ENCODE results near the gene LRWD1. TPM values are rescaled to one million over a fixed set of nuclear protein-coding genes. Genes with fewer than 3 reads are reported as not detected.

The LRWD1 gene
- polyA plus RNA-seq (ENCODE audit: insufficient read length in 3 of 3), result 10 to 100 TPM; 15.5 to 17.5 (median 16.7) TPM

DNA sequence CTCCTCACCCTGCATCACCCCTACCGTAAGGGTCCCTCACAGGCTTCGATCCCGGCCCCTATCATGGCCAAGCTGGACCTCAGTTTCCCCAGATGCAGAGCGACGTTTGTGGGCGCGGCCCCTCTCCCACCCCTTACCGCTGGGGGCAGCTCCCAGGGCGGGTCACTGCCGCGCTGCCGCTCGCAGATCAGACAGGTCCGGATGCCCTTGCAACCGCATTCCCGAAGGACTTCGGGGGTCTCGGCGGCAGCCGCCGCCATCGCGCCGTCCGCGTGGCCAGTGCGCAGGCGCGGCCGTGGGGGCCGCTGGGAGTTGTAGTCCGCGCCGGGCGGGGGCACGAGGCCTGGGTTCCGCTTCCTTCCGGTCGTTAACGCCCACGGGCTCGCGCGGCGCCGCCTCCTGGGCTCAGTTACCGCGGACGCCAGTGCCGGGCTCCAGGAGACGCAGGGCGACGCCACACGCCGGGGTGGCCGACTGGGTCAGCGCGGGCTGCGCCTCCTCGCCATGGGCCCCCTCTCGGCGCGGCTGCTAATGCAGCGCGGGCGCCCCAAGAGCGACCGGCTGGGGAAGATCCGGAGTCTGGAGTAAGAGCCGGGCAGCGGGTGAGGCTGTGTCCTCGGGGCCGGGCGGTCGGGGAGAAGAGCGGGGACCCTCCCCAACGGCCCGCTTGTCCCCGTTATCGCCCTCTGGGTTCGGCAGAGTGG, at the start of gene LRWD1, which contains the start of gene ALKBH4:
Gene LRWD1 (plus strand): TSS at position 408 of the 704 bp plus-strand sequence. CDS start 97 bp downstream, at position 505.
Gene ALKBH4 (minus strand): TSS at position 287 of the 704 bp plus-strand sequence. CDS start 27 bp downstream, at position 260.
- DNase-seq (ENCODE audit: low read depth in 3 of 3, low spot score in 2 of 3), result peak; percentile 50 to 86 (median 78)

DNA sequence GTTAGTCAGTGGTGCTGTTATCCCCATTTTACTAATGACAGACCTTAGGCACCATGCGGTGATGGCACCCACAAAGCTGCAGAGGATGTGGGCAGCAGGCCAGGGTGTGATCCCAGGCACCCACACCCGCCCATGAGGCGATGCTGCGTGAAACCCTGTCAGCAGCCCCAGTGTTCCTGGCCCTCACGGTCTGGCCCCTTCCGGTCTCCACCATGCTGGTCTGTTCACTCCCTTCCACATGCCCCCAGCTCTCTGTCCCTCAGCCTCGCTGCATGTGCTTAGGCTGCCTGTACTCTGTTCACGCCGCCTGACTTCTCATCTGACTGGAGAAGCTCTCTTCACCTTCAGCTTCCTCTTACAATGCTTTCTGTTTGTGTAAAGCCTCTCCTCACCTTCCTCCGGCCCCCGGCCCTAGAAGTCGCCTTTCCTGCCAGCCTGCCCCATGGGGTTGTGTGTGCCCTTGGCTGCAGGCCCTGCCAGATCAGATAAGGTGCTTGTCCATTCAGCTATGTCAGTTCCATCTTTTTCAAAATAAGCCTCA, 49.0 kb upstream of the LRWD1 start:
- no peak for DNase-seq (ENCODE audit: low read depth in 3 of 3, low spot score in 2 of 3)

DNA sequence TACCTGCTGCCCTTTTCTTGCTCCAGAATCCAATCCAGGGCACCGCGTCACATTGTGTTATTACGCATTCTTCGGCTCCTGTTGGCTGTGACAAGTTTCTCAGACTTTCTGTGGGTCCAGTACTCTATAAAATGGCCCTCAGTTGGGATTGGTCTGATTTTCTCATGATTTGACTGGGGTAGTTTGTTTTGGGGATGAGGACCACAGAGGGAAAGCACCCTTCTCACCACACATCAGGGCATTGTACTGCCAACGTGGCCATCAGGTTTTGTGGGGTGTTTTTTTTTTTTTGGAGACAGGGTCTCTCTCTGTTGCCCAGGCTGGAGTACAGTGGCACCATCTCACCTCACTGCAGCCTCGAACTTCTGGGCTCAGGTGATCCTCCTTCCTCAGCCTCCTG, 48.4 kb upstream of the LRWD1 start:
- DNase-seq (ENCODE audit: low read depth in 3 of 3, low spot score in 2 of 3), result no peak

DNA sequence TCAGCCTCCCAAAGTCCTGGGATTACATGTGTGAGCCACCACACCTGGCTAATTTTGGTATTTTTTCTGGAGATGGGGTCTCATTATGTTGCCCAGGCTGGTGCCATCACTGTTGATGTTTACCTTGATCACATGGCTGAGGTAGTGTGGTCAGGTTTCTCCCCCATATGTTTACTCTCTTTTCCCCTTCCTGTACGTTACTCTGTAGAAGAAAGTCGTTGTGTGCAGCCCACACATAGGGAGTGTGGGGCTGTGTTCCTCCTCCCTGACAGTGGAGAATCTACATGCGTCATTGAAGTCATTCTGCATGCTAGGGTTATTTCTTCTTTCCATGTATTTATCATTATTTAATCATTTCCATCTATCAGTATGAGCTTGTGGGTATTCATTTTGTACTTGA, 47.7 kb upstream of the LRWD1 start:
- DNase-seq (ENCODE audit: low read depth in 3 of 3, low spot score in 2 of 3), result no peak

DNA sequence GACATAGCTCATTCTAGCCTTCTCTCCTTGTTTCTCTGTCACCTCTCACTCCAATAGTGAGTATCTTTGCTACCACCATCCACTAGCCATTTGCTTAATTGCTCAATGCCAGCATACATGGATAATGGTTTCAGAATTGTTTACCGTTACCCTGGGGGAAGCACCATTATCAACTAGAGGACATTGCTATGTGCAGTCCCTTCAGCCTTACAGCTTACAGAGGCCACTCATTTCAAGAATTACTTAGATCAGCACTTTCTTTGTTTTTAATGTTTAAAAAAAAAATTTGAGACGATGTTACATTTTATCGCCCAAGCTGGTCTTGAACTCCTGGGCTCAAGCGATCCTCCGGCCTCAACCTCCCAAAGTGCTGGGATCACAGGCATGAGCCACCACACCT, 46.2 kb upstream of the LRWD1 start:
- DNase-seq (ENCODE audit: low read depth in 3 of 3, low spot score in 2 of 3), result no peak

DNA sequence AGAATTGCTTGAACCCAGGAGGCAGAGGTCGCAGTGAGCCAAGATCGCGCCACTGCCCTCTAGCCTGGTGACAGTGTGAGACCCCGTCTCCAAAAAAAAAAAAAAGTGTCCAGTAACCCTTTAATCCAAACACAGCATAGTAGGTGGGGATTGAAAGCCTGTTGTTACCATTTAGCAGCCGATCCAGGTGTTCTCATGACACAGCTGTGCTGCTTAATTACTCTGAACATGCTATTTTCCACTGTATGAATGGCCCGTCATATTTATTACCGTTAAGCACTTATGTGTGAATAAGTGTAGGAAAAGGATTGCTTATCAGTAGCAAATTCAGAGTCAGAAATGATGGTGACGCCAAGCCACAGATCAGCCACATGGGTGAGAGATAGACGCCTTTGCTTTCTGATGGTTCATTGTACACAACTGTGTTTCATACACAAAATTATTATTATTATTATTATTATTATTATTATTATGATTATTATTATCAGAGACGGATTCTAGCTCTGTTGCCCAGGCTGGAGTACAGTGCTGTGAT, 43.0 kb upstream of the LRWD1 start:
- DNase-seq (ENCODE audit: low read depth in 3 of 3, low spot score in 2 of 3), result no peak

DNA sequence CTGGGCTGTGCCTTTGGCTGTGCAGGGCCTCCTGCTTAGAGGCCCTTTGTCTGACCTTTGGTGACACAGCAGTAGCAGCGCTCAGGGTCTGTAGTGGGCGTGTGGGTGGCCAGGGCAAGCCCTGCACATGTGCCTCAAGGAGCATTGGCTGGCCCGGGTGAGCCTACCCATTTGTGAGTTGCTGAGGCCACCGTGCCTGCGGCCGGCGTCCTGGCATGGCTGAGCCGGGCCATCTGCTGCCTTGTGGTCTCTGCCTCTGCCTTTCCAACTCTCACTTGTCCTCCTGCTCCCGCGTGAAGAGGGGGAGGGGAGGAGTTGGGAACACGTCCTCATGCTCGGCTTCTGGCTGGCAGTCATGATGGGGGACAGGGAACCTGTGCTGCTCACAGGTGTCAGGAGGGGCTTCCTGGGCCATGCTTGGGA, 40.6 kb upstream of the LRWD1 start:
- no peak for DNase-seq (ENCODE audit: low read depth in 3 of 3, low spot score in 2 of 3)

DNA sequence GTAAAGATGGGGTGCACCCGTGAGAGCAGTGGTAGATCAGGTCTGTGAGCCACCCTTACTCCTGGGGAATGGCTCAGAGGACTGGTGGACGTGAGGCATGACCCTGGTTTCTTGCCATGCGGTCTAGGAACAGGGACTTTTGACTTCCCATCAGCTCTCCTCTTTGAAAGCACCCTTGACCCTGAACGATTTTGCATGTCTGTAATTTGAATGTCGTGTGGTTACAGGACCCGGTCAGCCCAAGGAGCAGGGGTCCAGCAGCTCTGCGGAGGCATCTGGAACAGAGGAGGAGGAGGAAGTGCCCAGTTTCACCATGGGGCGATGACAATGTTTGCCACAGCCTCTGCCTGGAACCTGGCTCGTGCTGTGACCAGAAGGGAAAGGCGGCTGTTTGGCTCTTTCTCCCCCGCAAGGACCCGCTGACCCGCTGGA, 40.0 kb upstream of the LRWD1 start:
- DNase-seq (ENCODE audit: low read depth in 3 of 3, low spot score in 2 of 3), result no peak

DNA sequence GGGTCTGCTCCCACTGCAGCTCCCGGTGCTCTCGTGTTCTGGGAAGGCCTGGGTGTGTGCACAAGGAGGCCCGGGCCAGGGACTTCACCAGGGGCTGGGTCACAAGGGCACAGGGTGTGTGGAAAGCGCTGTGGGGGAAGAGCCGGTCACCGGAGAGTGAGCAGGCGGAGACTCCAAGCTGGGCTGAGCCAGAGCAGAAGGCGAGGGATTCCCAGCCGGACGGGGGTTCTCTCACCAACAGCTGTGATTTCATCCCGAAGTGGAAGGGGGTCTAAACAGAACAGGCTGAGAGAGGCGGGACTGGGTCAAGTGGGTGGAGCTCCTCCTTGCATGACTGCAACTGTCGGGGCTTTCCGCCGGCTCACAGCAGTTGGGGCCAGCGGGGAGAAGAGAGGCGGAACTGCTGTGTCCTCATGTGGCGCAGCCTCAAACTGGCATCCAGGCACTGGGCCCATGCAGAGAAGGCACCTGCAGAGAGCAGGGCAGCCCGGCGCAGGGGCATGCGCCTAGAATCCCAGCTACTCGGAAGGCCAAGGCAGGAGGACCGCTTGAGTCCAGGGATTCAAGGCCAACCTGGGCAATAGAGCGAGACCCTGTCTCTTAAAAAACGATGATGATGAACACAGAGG, 39.0 kb upstream of the LRWD1 start:
- no peak for DNase-seq (ENCODE audit: low read depth in 3 of 3, low spot score in 2 of 3)

DNA sequence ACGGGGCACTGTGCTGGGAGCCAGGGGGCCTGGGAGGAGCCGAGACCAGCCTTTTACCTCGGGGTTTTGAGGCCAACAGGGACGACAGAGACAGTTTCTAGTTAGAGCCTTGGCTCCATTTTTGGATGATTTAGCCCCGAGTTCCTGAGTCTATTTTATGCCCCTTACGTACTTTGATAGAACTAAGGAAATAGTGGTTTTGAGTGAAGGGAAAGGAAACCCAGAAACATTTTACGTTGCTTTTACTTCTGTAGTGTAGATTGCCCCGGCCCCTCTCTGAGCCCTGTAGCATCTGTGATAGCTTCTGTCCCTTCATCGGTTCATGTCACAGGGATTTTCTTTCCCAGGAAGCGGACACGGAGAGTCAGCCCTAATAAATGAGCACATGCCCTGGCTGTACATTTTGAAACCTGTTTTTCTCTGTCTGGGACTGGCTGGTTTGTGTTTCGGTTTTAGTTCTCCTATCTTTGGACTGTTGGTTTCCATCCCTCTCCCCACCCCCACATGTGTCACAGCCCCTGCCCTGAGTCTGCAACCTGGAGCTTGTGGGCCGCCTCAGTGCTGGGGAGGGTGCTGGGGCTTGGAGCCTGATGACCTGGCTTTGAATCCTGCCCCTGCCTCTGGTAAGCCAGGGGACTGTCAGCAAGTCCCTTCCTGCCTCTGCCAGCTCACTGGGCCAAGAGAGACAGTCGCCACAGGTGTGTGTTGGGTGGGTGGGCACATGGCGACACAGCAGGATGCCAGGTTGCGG, 38.3 kb upstream of the LRWD1 start:
- no peak for DNase-seq (ENCODE audit: low read depth in 3 of 3, low spot score in 2 of 3)

DNA sequence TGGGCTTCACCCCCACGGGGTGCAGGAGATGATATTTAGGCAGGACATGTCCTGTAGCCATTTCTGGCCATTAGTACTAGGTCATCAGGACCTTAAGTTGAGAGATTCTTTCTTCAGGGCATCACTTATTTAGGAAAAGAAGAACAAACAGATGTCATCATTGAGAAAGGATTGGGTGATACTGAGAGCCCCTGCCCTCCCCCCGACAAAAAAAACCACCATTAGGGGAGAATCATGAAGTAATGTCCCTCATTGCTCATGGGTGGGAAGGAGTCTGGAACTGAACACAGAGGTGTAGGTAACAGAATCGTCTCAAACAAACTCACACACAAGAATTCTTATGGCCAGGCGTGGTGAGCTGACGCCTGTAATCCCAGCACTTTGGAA, 37.8 kb upstream of the LRWD1 start:
- DNase-seq (ENCODE audit: low read depth in 3 of 3, low spot score in 2 of 3), result no peak

DNA sequence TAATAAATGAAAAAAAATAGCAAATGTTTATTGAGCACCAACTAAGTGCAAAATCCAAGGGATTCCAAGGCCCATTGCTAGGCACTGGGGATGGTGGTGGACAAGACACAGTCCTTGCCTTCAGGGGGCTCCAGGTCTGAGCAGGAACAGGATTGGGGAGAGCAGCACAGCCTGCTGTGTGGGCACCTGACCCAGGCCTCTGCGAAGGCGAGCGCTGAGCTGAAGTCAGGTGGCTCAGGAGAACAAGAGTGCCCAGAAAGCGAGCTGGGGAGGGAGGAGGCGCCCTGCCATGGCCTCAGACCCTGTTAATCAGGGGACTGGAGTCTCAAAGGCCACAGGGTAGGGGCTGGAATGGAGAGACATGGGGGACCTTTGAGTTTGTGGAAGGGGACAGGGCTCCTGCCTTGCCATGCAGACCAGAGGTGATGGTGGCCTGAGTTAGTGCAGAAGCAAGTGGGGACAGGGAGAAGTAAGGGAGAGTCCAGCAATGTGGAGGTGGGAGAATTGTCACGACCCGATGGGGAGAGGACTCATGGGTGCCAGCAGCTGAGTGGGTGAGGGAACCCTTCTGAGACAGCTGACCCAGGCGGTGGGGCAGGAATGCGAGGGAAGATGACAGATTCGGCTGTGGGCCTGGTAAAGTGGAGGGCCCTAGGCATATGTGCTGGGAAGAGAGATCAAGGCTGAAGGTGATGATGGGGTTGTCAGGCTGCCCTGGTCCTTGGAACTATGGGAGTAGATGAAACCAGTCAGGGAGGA, 35.5 kb upstream of the LRWD1 start:
- no peak for DNase-seq (ENCODE audit: low read depth in 3 of 3, low spot score in 2 of 3)

DNA sequence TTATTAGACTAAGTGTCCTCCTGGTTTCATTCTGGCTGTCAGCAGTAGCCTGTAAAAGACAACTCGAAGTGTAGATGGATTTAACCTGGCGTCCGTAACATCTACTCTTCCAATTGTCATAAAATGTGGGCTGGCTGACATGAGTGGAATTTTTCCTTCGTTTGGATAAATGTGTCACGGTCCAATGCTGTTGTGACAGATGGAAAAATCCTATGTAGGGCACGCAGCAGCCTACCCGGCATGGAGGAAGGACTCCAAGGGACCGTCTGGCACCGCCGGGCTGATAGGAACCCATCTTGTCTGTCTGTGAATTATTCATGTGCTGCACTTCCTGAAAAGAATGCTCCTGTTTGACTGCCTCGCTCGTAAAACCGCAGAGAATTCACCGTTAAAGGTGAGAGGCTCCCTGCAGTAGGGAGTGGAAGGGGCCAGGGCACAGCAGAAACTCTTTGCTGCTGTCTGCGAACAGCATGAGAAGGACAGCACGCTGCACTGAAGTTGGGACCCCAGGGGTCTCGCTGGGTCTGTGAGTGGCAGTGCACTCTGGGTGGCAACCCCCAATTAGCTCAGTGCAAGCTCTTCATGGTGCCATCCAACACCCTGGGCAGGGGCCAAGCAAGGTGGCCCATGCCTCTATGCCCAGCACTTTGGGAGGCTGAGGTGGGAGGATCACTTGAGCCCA, 33.0 kb upstream of the LRWD1 start:
- no peak for DNase-seq (ENCODE audit: low read depth in 3 of 3, low spot score in 2 of 3)

DNA sequence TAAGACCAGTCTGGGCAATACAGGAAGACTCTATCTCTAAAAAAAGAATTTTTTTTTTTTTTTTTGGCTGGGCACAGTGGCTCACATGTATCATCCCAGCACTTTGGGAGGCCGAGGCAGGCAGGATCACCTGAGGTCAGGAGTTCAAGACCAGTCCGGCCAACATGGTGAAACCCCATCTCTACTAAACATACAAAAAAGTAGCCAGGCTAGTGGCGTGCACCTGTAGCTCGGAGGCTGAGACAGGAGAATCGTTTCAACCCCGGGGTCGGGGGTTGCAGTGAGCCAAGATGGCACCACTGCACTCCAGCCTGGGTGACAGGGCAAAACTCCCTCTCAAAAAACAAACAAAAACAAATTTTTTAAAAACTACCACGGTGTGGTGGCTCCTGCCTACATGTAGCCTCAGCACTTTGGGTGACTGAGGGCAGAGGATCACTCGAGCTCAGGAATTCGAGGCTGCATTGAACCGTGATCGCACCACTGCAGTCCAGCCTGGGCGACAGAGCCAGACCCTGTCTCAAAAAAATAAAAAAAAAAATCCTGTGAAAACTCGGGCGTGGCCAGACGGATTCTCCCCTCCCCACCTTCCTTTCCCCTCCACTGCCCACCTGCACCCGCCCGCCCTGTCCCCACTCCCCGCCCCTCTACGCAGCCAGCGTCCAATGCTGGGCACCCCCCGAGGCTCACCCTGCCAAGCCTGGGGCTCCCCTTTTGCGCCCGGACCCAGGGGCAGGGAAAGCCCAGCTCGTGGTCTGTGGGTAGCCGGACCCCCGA, 32.2 kb upstream of the LRWD1 start:
- no peak for DNase-seq (ENCODE audit: low read depth in 3 of 3, low spot score in 2 of 3)

DNA sequence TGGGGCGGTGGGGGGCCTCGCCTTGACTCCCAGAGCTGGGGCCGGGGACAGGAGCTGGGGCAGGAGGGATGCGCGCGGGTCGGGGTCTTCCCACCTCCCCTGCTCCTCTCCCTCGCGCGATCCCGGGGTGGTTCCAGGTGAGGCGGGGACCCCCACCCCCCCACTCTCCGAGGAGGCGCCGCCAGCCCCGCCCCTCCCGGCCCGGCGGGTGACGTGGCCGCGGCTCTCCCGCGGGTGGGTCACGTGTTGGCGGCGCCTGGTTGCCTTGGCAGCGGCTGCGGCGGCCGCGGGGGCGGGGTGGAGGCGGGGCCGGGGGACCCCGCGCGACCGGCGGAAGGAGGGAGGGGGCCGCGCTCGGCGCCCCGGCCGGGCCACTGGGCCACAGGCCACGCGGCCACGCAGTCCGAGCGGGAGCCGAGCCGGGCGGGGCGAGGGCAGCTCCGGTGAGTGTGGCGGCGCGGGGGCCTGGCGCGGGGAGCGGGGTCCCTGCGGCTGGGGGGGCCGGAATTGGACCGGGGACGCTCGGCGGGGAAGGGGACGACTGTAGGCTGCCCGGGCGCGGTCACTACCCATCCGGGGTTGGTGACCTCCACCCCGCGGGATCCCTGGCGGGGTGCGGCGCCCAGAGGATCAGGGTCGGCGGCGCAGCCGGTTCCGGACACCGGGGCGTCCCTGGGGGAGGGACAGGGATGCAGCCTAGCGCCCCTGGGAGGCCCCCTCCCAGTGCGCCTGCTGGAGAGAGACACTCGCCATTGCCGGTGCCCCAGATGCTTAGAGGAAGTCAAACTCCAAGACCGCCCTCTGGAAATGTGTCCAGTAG, 31.4 kb upstream of the LRWD1 start, which contains the start of gene ORAI2:
Gene ORAI2 (plus strand): TSS at position 357 of the 820 bp plus-strand sequence. CDS start 5,382 bp downstream, outside the sequence.
- DNase-seq (ENCODE audit: low read depth in 3 of 3, low spot score in 2 of 3), result no peak

DNA sequence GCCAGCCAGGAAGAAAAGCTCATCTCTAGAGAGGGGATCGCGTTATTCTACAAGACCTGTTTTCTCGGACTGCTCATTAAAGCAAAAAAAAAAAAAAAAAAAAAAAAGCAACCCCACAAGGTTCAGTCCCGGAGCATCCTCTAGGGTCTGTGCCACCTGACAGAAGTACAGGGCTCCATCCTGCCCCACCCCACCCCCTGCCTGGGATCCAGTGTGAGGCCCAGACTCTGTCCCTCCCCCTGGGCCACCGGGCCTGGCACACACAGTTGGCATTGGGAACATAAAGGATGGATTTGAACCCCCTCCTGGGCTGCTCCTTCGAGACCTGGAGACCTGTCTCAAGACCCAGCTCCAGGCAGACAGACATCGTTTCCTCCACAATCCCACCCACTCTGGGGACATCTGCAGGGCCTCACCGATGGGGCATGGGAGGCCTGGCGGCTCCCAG, 30.7 kb upstream of the LRWD1 start:
- DNase-seq (ENCODE audit: low read depth in 3 of 3, low spot score in 2 of 3), result no peak

DNA sequence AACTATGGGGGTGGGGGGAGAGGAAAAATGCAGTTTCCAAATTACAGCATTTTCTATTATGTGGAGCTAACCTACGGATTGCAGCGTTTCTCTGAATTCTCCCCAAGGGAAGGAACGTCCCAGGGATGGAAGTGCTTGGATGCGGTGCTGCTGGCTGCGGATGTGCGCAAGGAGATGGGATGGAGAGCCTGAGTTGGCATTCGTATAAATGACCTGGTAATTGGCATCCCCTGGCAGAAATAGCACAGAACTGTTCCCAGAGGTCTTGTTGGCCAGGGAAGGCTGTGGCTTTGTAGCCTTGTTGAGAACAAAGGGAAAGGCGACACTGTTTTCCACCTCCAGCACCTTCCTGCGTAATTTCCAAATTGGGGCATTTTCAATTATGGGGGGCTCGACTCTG, 28.7 kb upstream of the LRWD1 start:
- no peak for DNase-seq (ENCODE audit: low read depth in 3 of 3, low spot score in 2 of 3)
